H9 (cell line): ENCODE data around the gene AGO1. TPM values are rescaled to one million over a fixed set of nuclear protein-coding genes. Genes with fewer than 3 reads are reported as not detected.
A peak's percentile ranks its signal among the peaks of the same experiment; 100 is the strongest.

Experiments used
- DNase-seq: peaks from one replicate; pipeline ENCODE4 v3.0.0-alpha.2; 2017
- H2AFZ ChIP-seq: one replicate; pipeline ENCODE4 v1.6.1; 2013; ENCODE audit warnings: mild to moderate bottlenecking, low read length, control low read depth, moderate library complexity
- H2AK5ac ChIP-seq: 2 replicates; pipeline ENCODE4 v1.6.1; 2013; ENCODE audit warnings: low read length, control low read depth, mixed read lengths; ENCODE audit not compliant: insufficient read length
- H2BK120ac ChIP-seq: one replicate; pipeline ENCODE4 v1.6.1; 2013; ENCODE audit warnings: low read depth, mild to moderate bottlenecking, low read length, control low read depth, inconsistent platforms; ENCODE audit not compliant: poor library complexity, severe bottlenecking
- H2BK12ac ChIP-seq: 2 replicates; pipeline ENCODE4 v1.6.1; 2013; ENCODE audit warnings: low read length, control low read depth, mixed read lengths, low read depth; ENCODE audit not compliant: insufficient read length
- H2BK15ac ChIP-seq: 2 replicates; pipeline ENCODE4 v1.6.1; 2013; ENCODE audit warnings: low read depth, low read length, control low read depth
- H2BK20ac ChIP-seq: one replicate; pipeline ENCODE4 v1.6.1; 2013; ENCODE audit warnings: low read depth, mild to moderate bottlenecking, low read length, control low read depth, inconsistent platforms; ENCODE audit not compliant: poor library complexity, severe bottlenecking
- H2BK5ac ChIP-seq: 2 replicates; pipeline ENCODE4 v1.6.1; 2013; ENCODE audit warnings: low read length, control low read depth, mixed read lengths; ENCODE audit not compliant: insufficient read length
- H3K14ac ChIP-seq: 2 replicates; pipeline ENCODE4 v1.6.1; 2013; ENCODE audit warnings: low read length, control low read depth; ENCODE audit not compliant: insufficient read depth
- H3K18ac ChIP-seq: 2 replicates; pipeline ENCODE4 v1.6.1; 2013; ENCODE audit warnings: low read depth, mild to moderate bottlenecking, mixed read lengths, low read length, control low read depth; ENCODE audit not compliant: insufficient read length
- H3K23ac ChIP-seq: 2 replicates; pipeline ENCODE4 v1.6.1; 2013; ENCODE audit warnings: low read length, control low read depth, mixed read lengths, low read depth; ENCODE audit not compliant: insufficient read length
- H3K23me2 ChIP-seq: 2 replicates; pipeline ENCODE4 v1.6.1; 2013; ENCODE audit warnings: low read depth, mild to moderate bottlenecking, mixed read lengths, low read length, control low read depth; ENCODE audit not compliant: insufficient read length, poor library complexity, severe bottlenecking
- H3K27ac ChIP-seq: 2 replicates; pipeline ENCODE4 v1.5.1; 2013; ENCODE audit warnings: low read length, control low read depth, mixed read lengths, low read depth; ENCODE audit not compliant: insufficient read length
- H3K27me3 ChIP-seq: 2 replicates; pipeline ENCODE4 v1.6.1; 2013; ENCODE audit warnings: low read length, control low read depth, inconsistent platforms; ENCODE audit not compliant: insufficient read depth
- H3K4ac ChIP-seq: 2 replicates; pipeline ENCODE4 v1.6.1; 2013; ENCODE audit warnings: low read depth, mild to moderate bottlenecking, control low read depth, inconsistent platforms, low read length, moderate library complexity
- H3K4me1 ChIP-seq: 2 replicates; pipeline ENCODE4 v1.6.1; 2013; ENCODE audit warnings: low read length, control low read depth, inconsistent platforms; ENCODE audit not compliant: insufficient read depth
- H3K4me2 ChIP-seq: 2 replicates; pipeline ENCODE4 v1.6.1; 2013; ENCODE audit warnings: low read length, control low read depth, mixed read lengths; ENCODE audit not compliant: insufficient read length, insufficient read depth
- H3K56ac ChIP-seq: 2 replicates; pipeline ENCODE4 v1.6.1; 2013; ENCODE audit warnings: low read depth, mild to moderate bottlenecking, mixed read lengths, low read length, control low read depth; ENCODE audit not compliant: insufficient read length
- H3K79me1 ChIP-seq: 2 replicates; pipeline ENCODE4 v1.6.1; 2013; ENCODE audit warnings: low read depth, mild to moderate bottlenecking, moderate library complexity, low read length, control low read depth, inconsistent platforms; ENCODE audit not compliant: insufficient read depth, poor library complexity, severe bottlenecking
- H3K79me2 ChIP-seq: 2 replicates; pipeline ENCODE4 v1.6.1; 2013; ENCODE audit warnings: low read length, control low read depth, inconsistent platforms; ENCODE audit not compliant: insufficient read depth
- H3K9ac ChIP-seq: 2 replicates; pipeline ENCODE4 v1.6.1; 2013; ENCODE audit warnings: low read length, control low read depth, mixed read lengths; ENCODE audit not compliant: insufficient read length; ENCODE audit errors: extremely low read depth
- H3K9me3 ChIP-seq: one replicate; pipeline ENCODE4 v1.6.1; 2013; ENCODE audit warnings: low read depth, low read length, inconsistent platforms; ENCODE audit not compliant: control insufficient read depth
- H3T11ph ChIP-seq: one replicate; pipeline ENCODE4 v1.6.1; 2013; ENCODE audit warnings: mild to moderate bottlenecking, low read length, control low read depth, inconsistent platforms
- H4K20me1 ChIP-seq: one replicate; pipeline ENCODE4 v1.6.1; 2013; ENCODE audit not compliant: control insufficient read depth, insufficient read length, insufficient read depth
- H4K5ac ChIP-seq: 2 replicates; pipeline ENCODE4 v1.6.1; 2013; ENCODE audit warnings: low read depth, mild to moderate bottlenecking, mixed read lengths, low read length, control low read depth; ENCODE audit not compliant: insufficient read length
- H4K8ac ChIP-seq: replicated peaks from 2 replicates; pipeline ENCODE4 v1.6.1; 2013; ENCODE audit warnings: low read length, control low read depth, mixed read lengths, low read depth; ENCODE audit not compliant: insufficient read length
- H4K91ac ChIP-seq: 2 replicates; pipeline ENCODE4 v1.6.1; 2013; ENCODE audit warnings: low read depth, mild to moderate bottlenecking, moderate library complexity, mixed read lengths, low read length, control low read depth; ENCODE audit not compliant: insufficient read length
- H3K27ac Mint-ChIP-seq, 3 experiments: 2 replicates in 2 of 3; 3 replicates in 1 of 3; pipeline ENCODE4 v1.8.0; 2020 to 2021; ENCODE audit warnings: mixed read lengths in 3 of 3, mild to moderate bottlenecking in 1 of 3, moderate library complexity in 1 of 3
- H3K27me3 Mint-ChIP-seq: 2 replicates; pipeline ENCODE4 v1.8.0; 2021; ENCODE audit warnings: low read depth, mild to moderate bottlenecking, moderate library complexity, mixed read lengths
- H3K36me3 Mint-ChIP-seq, 3 experiments: 2 replicates in 2 of 3; 3 replicates in 1 of 3; pipeline ENCODE4 v1.8.0; 2020 to 2021; ENCODE audit warnings: low read depth in 3 of 3, mixed read lengths in 3 of 3; ENCODE audit not compliant: insufficient read depth in 1 of 3
- H3K4me1 Mint-ChIP-seq, 2 experiments: 2 replicates each; pipeline ENCODE4 v1.8.0; 2020; ENCODE audit warnings: mixed read lengths in 2 of 2
- H3K4me3 Mint-ChIP-seq, 2 experiments: 2 replicates in 1 of 2; 3 replicates in 1 of 2; pipeline ENCODE4 v1.8.0; 2020 to 2021; ENCODE audit warnings: mild to moderate bottlenecking in 2 of 2, mixed read lengths in 2 of 2, moderate library complexity in 1 of 2
- H3K9me3 Mint-ChIP-seq, 2 experiments: 2 replicates in 1 of 2; 3 replicates in 1 of 2; pipeline ENCODE4 v1.8.0; 2020; ENCODE audit warnings: mild to moderate bottlenecking in 2 of 2, mixed read lengths in 2 of 2, moderate library complexity in 1 of 2
- WGBS: extraction: QIAGEN DNeasy Blood & Tissue Kit; methylation state at CpG from one replicate; pipeline ENCODE4 v1.1.7; 2013; ENCODE audit warnings: missing lambda C conversion rate, low lambda C conversion rate, mixed read lengths; ENCODE audit not compliant: insufficient read length; ENCODE audit errors: extremely low coverage; 5-methylcytosine and 5-hydroxymethylcytosine counted together
- total RNA-seq: library from RNA; stranded (reverse); gene quantifications from 2 replicates; pipeline ENCODE4 v1.2.1, GENCODE V29; 2021
- TF ChIP-seq, protein P1 (sequence below): fragments of 200-600 bp; sonication (generic); conservative IDR thresholded peaks from 3 replicates; pipeline ENCODE4 v1.8.0; 2021; ENCODE audit warnings: antibody characterized with exemption, mild to moderate bottlenecking

AGO1 gene
- total RNA-seq, 1 experiment from 2014 or later: 74.2 TPM

DNA sequence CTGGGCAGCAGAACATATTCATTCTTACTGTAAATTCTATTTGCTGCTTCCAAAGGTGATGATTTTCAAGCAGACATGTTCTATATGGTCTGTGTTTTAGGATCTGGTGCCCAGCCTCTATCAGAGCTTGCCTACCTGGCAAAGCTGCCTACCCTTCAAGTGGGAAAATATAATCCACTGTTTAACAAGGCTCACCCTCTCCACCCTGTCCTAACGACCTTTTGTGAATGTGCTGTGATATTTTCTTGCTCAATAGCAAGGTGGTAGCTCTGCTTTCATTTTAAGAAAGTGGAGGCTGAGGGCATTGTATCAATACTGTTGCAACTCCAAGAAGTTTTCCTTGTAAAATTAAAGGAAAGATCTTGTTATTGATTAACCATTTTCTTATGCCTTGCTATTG, 26.0 kb upstream of the AGO1 start:
- no peak overlapping the region for H3K23ac ChIP-seq
- no peak for DNase-seq
- H4K20me1 ChIP-seq: no peaks in the 10 kb centered on the region
- H3K18ac ChIP-seq: no peak overlapping the region
- H2BK120ac ChIP-seq: no peak overlapping the region
- no peaks in the 10 kb centered on the region for H3K4me1 ChIP-seq
- no peak overlapping the region for H2BK5ac ChIP-seq
- H3K36me3 Mint-ChIP-seq: peaks cover 3 to 27% (median 19%) of the 10 kb centered on the region in 3 experiments; a peak in 5 of 7 replicates
- H4K5ac ChIP-seq: no peak overlapping the region
- WGBS: no CpG with 5 or more reads among the region's 1 CpG
- no peaks in the 10 kb centered on the region for H3K27me3 ChIP-seq
- no peak overlapping the region for H3K4me3 Mint-ChIP-seq
- no peak overlapping the region for H2BK15ac ChIP-seq
- TF ChIP-seq, protein P1, sequence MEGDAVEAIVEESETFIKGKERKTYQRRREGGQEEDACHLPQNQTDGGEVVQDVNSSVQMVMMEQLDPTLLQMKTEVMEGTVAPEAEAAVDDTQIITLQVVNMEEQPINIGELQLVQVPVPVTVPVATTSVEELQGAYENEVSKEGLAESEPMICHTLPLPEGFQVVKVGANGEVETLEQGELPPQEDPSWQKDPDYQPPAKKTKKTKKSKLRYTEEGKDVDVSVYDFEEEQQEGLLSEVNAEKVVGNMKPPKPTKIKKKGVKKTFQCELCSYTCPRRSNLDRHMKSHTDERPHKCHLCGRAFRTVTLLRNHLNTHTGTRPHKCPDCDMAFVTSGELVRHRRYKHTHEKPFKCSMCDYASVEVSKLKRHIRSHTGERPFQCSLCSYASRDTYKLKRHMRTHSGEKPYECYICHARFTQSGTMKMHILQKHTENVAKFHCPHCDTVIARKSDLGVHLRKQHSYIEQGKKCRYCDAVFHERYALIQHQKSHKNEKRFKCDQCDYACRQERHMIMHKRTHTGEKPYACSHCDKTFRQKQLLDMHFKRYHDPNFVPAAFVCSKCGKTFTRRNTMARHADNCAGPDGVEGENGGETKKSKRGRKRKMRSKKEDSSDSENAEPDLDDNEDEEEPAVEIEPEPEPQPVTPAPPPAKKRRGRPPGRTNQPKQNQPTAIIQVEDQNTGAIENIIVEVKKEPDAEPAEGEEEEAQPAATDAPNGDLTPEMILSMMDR: no peak
- no peak overlapping the region for H3K56ac ChIP-seq
- H3T11ph ChIP-seq: no peak overlapping the region
- H3K79me2 ChIP-seq: no peaks in the 10 kb centered on the region
- peaks cover 3 to 11% of the 10 kb centered on the region in 2 experiments; a peak in 2 of 4 replicates for H3K4me1 Mint-ChIP-seq
- H3K14ac ChIP-seq: no peak overlapping the region
- no peak overlapping the region for H3K4ac ChIP-seq
- H3K27me3 Mint-ChIP-seq: no peaks in the 10 kb centered on the region
- H3K27ac ChIP-seq: no peak overlapping the region
- H3K9me3 Mint-ChIP-seq: no peaks in the 10 kb centered on the region
- no peak overlapping the region for H3K4me2 ChIP-seq
- no peaks in the 10 kb centered on the region for H3K9me3 ChIP-seq
- H3K23me2 ChIP-seq: no peaks in the 10 kb centered on the region
- H2AK5ac ChIP-seq: no peak overlapping the region
- H2BK20ac ChIP-seq: no peak overlapping the region
- H4K91ac ChIP-seq: no peak overlapping the region
- no peak overlapping the region for H3K9ac ChIP-seq
- no peaks in the 10 kb centered on the region for H3K79me1 ChIP-seq
- H2AFZ ChIP-seq: no peak overlapping the region
- H2BK12ac ChIP-seq: no peak overlapping the region
- peak overlapping the region in 1 of 3 experiments; percentile 41; a peak in 1 of 7 replicates for H3K27ac Mint-ChIP-seq
- H4K8ac ChIP-seq: no peak overlapping the region
